Measurements from ENCODE around the gene CXCR5. TPM values are rescaled to one million over a fixed set of nuclear protein-coding genes. Genes with fewer than 3 reads are reported as not detected.

Gene CXCR5
- total and polyA plus RNA-seq, 2 donors (not counting 1 experiment from before 2014, with no cell fraction given), result 111 to 163 TPM

GRCh38 chr11:118939404-118939915 lies 55.8 kb downstream of the CXCR5 start:
- H3K79me2 ChIP-seq (ENCODE audit: control insufficient read depth, insufficient read depth, low read length), result peaks cover 4% of the 10 kb centered on the region
- no peak overlapping the region for H3K4me3 ChIP-seq (ENCODE audit: control extremely low read depth in 1 of 5, extremely low read depth in 1 of 5, insufficient read depth in 1 of 5, low read depth in 2 of 5, low read length in 4 of 5)
- ChIA-PET POLR2A (interaction anchor here (0.7 kb wide), 1 partner anchor 147 kb away, joined by 3 read pairs; no protein-coding TSS in a partner anchor), CTCF (interaction anchor here (0.5 to 1.9 kb wide), 5 partner anchors 9 to 168 kb away, joined by 3 to 7 read pairs (median 3); no protein-coding TSS in a partner anchor)
- no peaks in the 10 kb centered on the region for H3K36me3 ChIP-seq (replicated peaks in 1 of 2; ENCODE audit: control extremely low read depth in 1 of 2, control insufficient read depth in 1 of 2, extremely low read depth in 1 of 2, insufficient read depth in 2 of 2, low read length in 1 of 2)
- H3K9me3 ChIP-seq (ENCODE audit: control extremely low read depth in 1 of 3, control insufficient read depth in 2 of 3, insufficient read depth in 1 of 3, low read length in 2 of 3), result peaks cover 0 to 7% (median 0%) of the 10 kb centered on the region in 3 donors
- H3K4me1 ChIP-seq (ENCODE audit: control insufficient read depth in 2 of 2, insufficient read depth in 2 of 2, low read length in 2 of 2), result peaks cover 22 to 31% of the 10 kb centered on the region in 2 donors
- H3K27ac ChIP-seq (ENCODE audit: low read length in 2 of 2), result no peak overlapping the region
- ATAC-seq (ENCODE audit: low read depth), result no peak
- no peaks in the 10 kb centered on the region for H3K9me3 Mint-ChIP-seq (ENCODE audit: insufficient read depth)
- no peak overlapping the region for H3K9ac ChIP-seq (ENCODE audit: low read length)
- H3K27ac Mint-ChIP-seq, result no peak overlapping the region
- peaks cover 34% of the 10 kb centered on the region for H3K4me1 Mint-ChIP-seq
- H2AFZ ChIP-seq (ENCODE audit: insufficient read depth, low read depth, low read length, poor library complexity, severe bottlenecking), result no peak overlapping the region
- no peak overlapping the region for H3K4me3 Mint-ChIP-seq
- H3K4me2 ChIP-seq (replicated peaks; ENCODE audit: low read depth, low read length, poor library complexity, severe bottlenecking), result peak overlapping the region; percentile 49
- no peaks in the 10 kb centered on the region for H4K20me1 ChIP-seq (ENCODE audit: control insufficient read depth, insufficient read depth, low read length, poor library complexity, severe bottlenecking)
- H3K27me3 Mint-ChIP-seq, result no peaks in the 10 kb centered on the region
- peaks cover 0 to 3% (median 0%) of the 10 kb centered on the region in 4 experiments for H3K27me3 ChIP-seq (replicated peaks in 1 of 4; ENCODE audit: control extremely low read depth in 1 of 4, control insufficient read depth in 3 of 4, insufficient read depth in 4 of 4, low read length in 3 of 4)
- no peak for DNase-seq
- TF ChIP-seq EZH2 (IDR thresholded peaks at IDR 0.05; ENCODE audit: borderline replicate concordance, insufficient read depth, low read depth, low read length, poor library complexity, severe bottlenecking) (no peak), CTCF (IDR thresholded peaks at IDR 0.05) (no peak)
- intact Hi-C loops (cut with micrococcal nuclease), result no loop called here
- WGBS (ENCODE audit: insufficient coverage), result 93% methylated on average over 5 of the region's 8 CpGs

GRCh38 chr11:118939953-118940598 lies 56.4 kb downstream of the CXCR5 start:
- no peak overlapping the region for H3K27ac ChIP-seq (ENCODE audit: low read length in 2 of 2)
- ATAC-seq (ENCODE audit: low read depth) (peak; percentile 28), DNase-seq (peak; percentile 42)
- 37% methylated on average over 10 of the region's 13 CpGs for WGBS (ENCODE audit: insufficient coverage)
- H3K79me2 ChIP-seq (ENCODE audit: control insufficient read depth, insufficient read depth, low read length), result no peaks in the 10 kb centered on the region
- ChIA-PET CTCF (interaction anchor here (0.5 to 1.9 kb wide), 3 partner anchors 10 to 28 kb away, joined by 3 to 7 read pairs (median 3); no protein-coding TSS in a partner anchor), POLR2A (interaction anchor here (0.7 kb wide), 1 partner anchor 148 kb away, joined by 3 read pairs; no protein-coding TSS in a partner anchor)
- no peaks in the 10 kb centered on the region for H3K9me3 Mint-ChIP-seq (ENCODE audit: insufficient read depth)
- H3K4me3 ChIP-seq (ENCODE audit: control extremely low read depth in 1 of 5, extremely low read depth in 1 of 5, insufficient read depth in 1 of 5, low read depth in 2 of 5, low read length in 4 of 5), result no peak overlapping the region
- intact Hi-C loops (cut with micrococcal nuclease), result no loop called here
- no peaks in the 10 kb centered on the region for H3K36me3 ChIP-seq (replicated peaks in 1 of 2; ENCODE audit: control extremely low read depth in 1 of 2, control insufficient read depth in 1 of 2, extremely low read depth in 1 of 2, insufficient read depth in 2 of 2, low read length in 1 of 2)
- peaks cover 32% of the 10 kb centered on the region for H3K4me1 Mint-ChIP-seq
- no peaks in the 10 kb centered on the region for H3K27me3 Mint-ChIP-seq
- H3K4me2 ChIP-seq (replicated peaks; ENCODE audit: low read depth, low read length, poor library complexity, severe bottlenecking), result peak overlapping the region; percentile 49
- no peak overlapping the region for H2AFZ ChIP-seq (ENCODE audit: insufficient read depth, low read depth, low read length, poor library complexity, severe bottlenecking)
- H3K9ac ChIP-seq (ENCODE audit: low read length), result no peak overlapping the region
- H3K27ac Mint-ChIP-seq, result no peak overlapping the region
- H3K4me3 Mint-ChIP-seq, result no peak overlapping the region
- TF ChIP-seq CTCF (IDR thresholded peaks at IDR 0.05) (no peak), EZH2 (IDR thresholded peaks at IDR 0.05; ENCODE audit: borderline replicate concordance, insufficient read depth, low read depth, low read length, poor library complexity, severe bottlenecking) (no peak)
- no peaks in the 10 kb centered on the region for H4K20me1 ChIP-seq (ENCODE audit: control insufficient read depth, insufficient read depth, low read length, poor library complexity, severe bottlenecking)
- H3K9me3 ChIP-seq (ENCODE audit: control extremely low read depth in 1 of 3, control insufficient read depth in 2 of 3, insufficient read depth in 1 of 3, low read length in 2 of 3), result peaks cover 0 to 7% (median 0%) of the 10 kb centered on the region in 3 donors
- peaks cover 16 to 25% of the 10 kb centered on the region in 2 donors for H3K4me1 ChIP-seq (ENCODE audit: control insufficient read depth in 2 of 2, insufficient read depth in 2 of 2, low read length in 2 of 2)
- peaks cover 0 to 3% (median 0%) of the 10 kb centered on the region in 4 experiments for H3K27me3 ChIP-seq (replicated peaks in 1 of 4; ENCODE audit: control extremely low read depth in 1 of 4, control insufficient read depth in 3 of 4, insufficient read depth in 4 of 4, low read length in 3 of 4)
